Testis (tissue), 3 donors: ENCODE results near the gene PPM1E. TPM values are rescaled to one million over a fixed set of nuclear protein-coding genes. Genes with fewer than 3 reads are reported as not detected.
"Not testable (repeated sequence)": the region's sequence is repeated elsewhere in the genome, so short reads cannot be mapped to it uniquely, and the experiment has no call there.

Experiments
- DNase-seq: peaks from one replicate; pipeline ENCODE4 v3.0.0-alpha.2; 2019
- H3K27ac ChIP-seq, 2 donors: fragments of 200-600 bp; sonication (generic); one replicate each; pipeline ENCODE4 v1.5.1; 2019
- H3K27me3 ChIP-seq: fragments of 200-600 bp; sonication (generic); one replicate; pipeline ENCODE4 v1.5.1; 2019
- H3K36me3 ChIP-seq: fragments of 200-600 bp; sonication (generic); one replicate; pipeline ENCODE4 v1.5.1; 2017; ENCODE audit warnings: low read depth; ENCODE audit errors: missing control alignments
- H3K4me1 ChIP-seq: fragments of 200-600 bp; sonication (generic); one replicate; pipeline ENCODE4 v1.5.1; 2019
- H3K4me3 ChIP-seq, 2 donors: fragments of 200-600 bp; sonication (generic); one replicate each; pipeline ENCODE4 v1.5.1; 2017 to 2019
- H3K9me3 ChIP-seq: fragments of 200-600 bp; sonication (generic); one replicate; pipeline ENCODE4 v1.5.1; 2017
- CTCF ChIP-seq, 3 experiments: fragments of 450-650 bp in 2 of 3; fragments of 200-600 bp in 1 of 3; sonication (generic) in 1 of 3; IDR thresholded peaks; one replicate each; pipeline ENCODE4 v1.5.1; 2016 to 2019; ENCODE audit warnings: antibody characterized with exemption in 3 of 3, mild to moderate bottlenecking in 2 of 3, moderate library complexity in 1 of 3
- POLR2A ChIP-seq: fragments of 450-650 bp; IDR thresholded peaks from one replicate; pipeline ENCODE4 v1.6.1; 2017; ENCODE audit warnings: antibody characterized with exemption, mild to moderate bottlenecking, moderate library complexity
- WGBS, 2 donors: methylation state at CpG; one replicate each; pipeline ENCODE4 v1.1.5; 2018; 5-methylcytosine and 5-hydroxymethylcytosine counted together
- intact Hi-C: fragments of 100-400 bp; cut with DNase I; formaldehyde crosslinking; loops from one replicate; pipeline ENCODE4 v1.15.1; 2023; ENCODE audit warnings: low total_unique reads
- polyA plus RNA-seq: library from polyadenylated mRNA; stranded (reverse); fragments of 350-450 nt; fragmentation: Illumina TruSeq; extraction: RNeasy Lipid Tissue Mini Kit (QIAGEN cat#74804); gene quantifications from one replicate; pipeline ENCODE4 v1.2.3, GENCODE V29; 2014; ENCODE audit warnings: low read depth, low replicate concordance; ENCODE audit not compliant: insufficient read depth
- total RNA-seq, 2 donors: library from RNA; depleted of rRNA; stranded (reverse); fragments of >200 nt; gene quantifications; one replicate each; pipeline ENCODE4 v1.2.3, GENCODE V29; 2016

Gene PPM1E
- total and polyA plus RNA-seq, 3 donors from 2014 or later: 8.1 to 16.7 (median 13.5) TPM

GRCh38 chr17:58789831-58790230 is 34.2 kb downstream of the PPM1E start:
- WGBS, 2 donors: 97 to 100% methylated on average over 1 of the region's 1 CpG
- no peak for TF ChIP-seq CTCF (IDR thresholded peaks at IDR 0.05)
- no peak overlapping the region for H3K27ac ChIP-seq
- no peak for DNase-seq
- no peaks in the 10 kb centered on the region for H3K4me1 ChIP-seq
- no peaks in the 10 kb centered on the region for H3K36me3 ChIP-seq
- intact Hi-C loops: no loop called here
- H3K27me3 ChIP-seq: no peaks in the 10 kb centered on the region
- no peak overlapping the region for H3K4me3 ChIP-seq
- no peaks in the 10 kb centered on the region for H3K9me3 ChIP-seq

- H3K27me3 ChIP-seq, H3K4me1 ChIP-seq, intact Hi-C loops, H3K27ac ChIP-seq, DNase-seq, H3K36me3 ChIP-seq, H3K4me3 ChIP-seq, H3K9me3 ChIP-seq: not testable (repeated sequence)
- WGBS, 2 donors: 91 to 92% methylated on average over 2 of the region's 2 CpGs
These were observed 38.9 kb downstream of the PPM1E start for GRCh38 chr17:58794508-58794907.

- Histone ChIP-seq H3K27ac (no peak overlapping the region), H3K4me1 (no peaks in the 10 kb centered on the region), H3K4me3 (no peak overlapping the region), H3K27me3 (no peaks in the 10 kb centered on the region), H3K9me3 (no peaks in the 10 kb centered on the region), H3K36me3 (no peaks in the 10 kb centered on the region)
- no peak for DNase-seq
- WGBS, 2 donors: 92 to 95% methylated on average over 1 of the region's 1 CpG
- intact Hi-C loops: no loop called here
- TF ChIP-seq POLR2A (no peak), CTCF (IDR thresholded peaks at IDR 0.05) (no peak)
These were observed 46.5 kb downstream of the PPM1E start for GRCh38 chr17:58802188-58802587.

DNA sequence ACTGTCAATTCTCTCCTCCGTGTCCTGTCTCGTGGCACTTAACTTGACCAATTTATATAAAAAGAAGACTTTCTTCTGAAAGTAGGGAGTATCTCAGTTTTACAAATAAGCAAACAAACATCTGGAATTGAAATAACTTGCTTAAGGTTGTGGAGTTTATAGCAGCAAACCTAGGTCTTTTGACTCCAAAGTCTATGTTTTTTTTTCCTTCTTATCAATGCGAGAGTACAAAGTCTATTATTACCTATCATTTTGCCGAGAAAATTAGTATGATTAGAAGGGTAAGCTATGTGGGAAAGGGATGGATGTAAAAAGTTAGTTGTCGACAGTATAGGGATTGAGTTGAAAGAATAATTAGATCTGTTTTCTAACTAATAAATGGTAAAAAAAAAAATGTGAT is 50.4 kb downstream of the PPM1E start:
- Histone ChIP-seq H3K4me1 (no peaks in the 10 kb centered on the region), H3K4me3 (no peak overlapping the region), H3K27ac (no peak overlapping the region), H3K36me3 (no peaks in the 10 kb centered on the region), H3K9me3 (no peaks in the 10 kb centered on the region), H3K27me3 (no peaks in the 10 kb centered on the region)
- intact Hi-C loops: no loop called here
- no peak for TF ChIP-seq POLR2A
- no peak for TF ChIP-seq CTCF (IDR thresholded peaks at IDR 0.05)
- WGBS, 2 donors: 79 to 84% methylated on average over 5 of the region's 5 CpGs
- no peak for DNase-seq

DNA sequence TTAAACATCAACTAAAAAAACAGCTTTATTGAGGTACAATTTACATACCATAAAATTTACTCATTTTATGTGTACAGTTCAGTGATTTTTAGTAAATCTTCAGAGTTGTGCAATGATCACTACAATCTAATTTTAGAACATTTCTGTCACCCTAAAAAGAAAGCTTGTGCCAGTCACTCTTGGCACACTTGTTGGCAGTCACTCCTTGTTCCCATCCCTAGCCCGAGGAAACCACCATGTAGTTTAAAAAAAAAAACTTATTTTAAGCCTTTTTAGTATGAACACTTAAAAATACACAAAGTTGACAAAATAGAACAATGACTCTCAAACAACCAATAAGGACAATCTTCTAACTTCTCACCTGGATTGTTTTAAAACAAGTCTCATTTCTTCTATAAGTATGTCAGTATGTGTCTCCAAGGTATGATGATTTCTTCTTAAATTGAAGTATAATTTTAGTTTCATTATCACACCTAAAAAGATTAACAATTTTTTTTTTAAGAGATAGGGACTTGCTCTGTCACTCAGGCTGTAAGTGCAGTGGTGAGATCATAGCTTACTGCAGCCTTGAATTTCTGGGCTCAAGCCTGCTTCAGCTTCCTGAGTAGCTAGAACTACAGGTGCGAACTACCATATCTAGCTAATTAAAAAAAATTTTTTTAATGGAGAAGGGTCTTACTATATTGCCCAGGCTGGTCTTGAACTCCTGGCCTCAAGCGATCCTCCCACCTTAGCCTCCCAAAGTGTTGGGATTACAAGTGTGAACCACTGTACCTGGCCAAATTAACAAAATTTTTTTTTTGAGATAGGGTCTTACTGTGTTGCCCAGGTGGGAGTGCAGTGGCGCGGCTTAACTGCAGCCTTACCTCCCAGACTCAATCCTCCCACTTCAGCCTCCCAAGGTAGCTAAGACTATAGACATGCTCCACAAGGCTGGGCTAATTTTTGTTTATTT is 53.2 kb downstream of the PPM1E start:
- Histone ChIP-seq H3K27me3 (no peaks in the 10 kb centered on the region), H3K36me3 (no peaks in the 10 kb centered on the region), H3K27ac (no peak overlapping the region), H3K4me1 (no peaks in the 10 kb centered on the region), H3K9me3 (no peaks in the 10 kb centered on the region), H3K4me3 (no peak overlapping the region)
- intact Hi-C loops: no loop called here
- WGBS, 2 donors: 79 to 87% methylated on average over 5 of the region's 5 CpGs
- TF ChIP-seq CTCF (IDR thresholded peaks at IDR 0.05): no peak
- TF ChIP-seq POLR2A: no peak
- no peak for DNase-seq
